ENCODE data around the gene NUDT4.

Gene NUDT4

GRCh38 chr12:93361151-93361919 lies 16.4 kb upstream of the NUDT4 start:
- Histone ChIP-seq H3K79me1 (ENCODE audit: low read length) (no peaks in the 10 kb centered on the region), H3K4me3 (ENCODE audit: low read depth, low read length) (no peak overlapping the region), H3K4me2 (ENCODE audit: low read length) (no peak overlapping the region), H2AK5ac (ENCODE audit: low read length) (no peak overlapping the region), H2AFZ (ENCODE audit: insufficient read depth, low read length, poor library complexity) (no peak overlapping the region), H3K27me3 (ENCODE audit: insufficient read depth, low read length) (no peaks in the 10 kb centered on the region), H3K79me2 (ENCODE audit: control insufficient read depth, insufficient read depth, low read length, poor library complexity) (no peaks in the 10 kb centered on the region), H3K14ac (ENCODE audit: low read length) (no peak overlapping the region), H2BK12ac (ENCODE audit: low read length) (no peak overlapping the region), H3K9ac (ENCODE audit: low read length) (no peak overlapping the region), H4K12ac (ENCODE audit: low read depth, low read length) (no peak overlapping the region), H3K4me1 (ENCODE audit: control insufficient read depth in 1 of 2, insufficient read depth in 2 of 2, low read length in 2 of 2) (no peaks in the 10 kb centered on the region), H3K36me3 (ENCODE audit: control insufficient read depth in 1 of 2, insufficient read depth in 2 of 2, low read length in 2 of 2) (no peaks in the 10 kb centered on the region), H2BK5ac (ENCODE audit: low read depth, low read length, poor library complexity) (no peak overlapping the region), H3K27ac (ENCODE audit: low read depth, low read length) (no peak overlapping the region), H3K18ac (ENCODE audit: low read length) (no peak overlapping the region), H3K4ac (ENCODE audit: low read depth, low read length) (no peak overlapping the region), H3K9me3 (ENCODE audit: insufficient read depth, low read depth, low read length) (no peaks in the 10 kb centered on the region), H2BK120ac (ENCODE audit: insufficient read depth, low read length, poor library complexity) (no peak overlapping the region), H4K8ac (ENCODE audit: low read depth, low read length) (no peak overlapping the region), H3K23ac (ENCODE audit: low read length) (no peak overlapping the region), H4K91ac (ENCODE audit: low read depth, low read length) (no peak overlapping the region)
- WGBS (ENCODE audit: extremely low coverage, insufficient coverage, insufficient read length), result no CpG with 5 or more reads among the region's 5 CpGs
- DNase-seq, result peak; percentile 43 to 46

GRCh38 chr12:93363841-93364297 lies 13.9 kb upstream of the NUDT4 start:
- no peak overlapping the region for H2BK12ac ChIP-seq (ENCODE audit: low read length)
- H3K4me3 ChIP-seq (ENCODE audit: low read depth, low read length), result no peak overlapping the region
- H3K23ac ChIP-seq (ENCODE audit: low read length), result no peak overlapping the region
- no peaks in the 10 kb centered on the region for H3K36me3 ChIP-seq (ENCODE audit: control insufficient read depth in 1 of 2, insufficient read depth in 2 of 2, low read length in 2 of 2)
- DNase-seq, result no peak
- no peak overlapping the region for H4K8ac ChIP-seq (ENCODE audit: low read depth, low read length)
- H4K12ac ChIP-seq (ENCODE audit: low read depth, low read length), result no peak overlapping the region
- H2BK120ac ChIP-seq (ENCODE audit: insufficient read depth, low read length, poor library complexity), result no peak overlapping the region
- no peaks in the 10 kb centered on the region for H3K79me2 ChIP-seq (ENCODE audit: control insufficient read depth, insufficient read depth, low read length, poor library complexity)
- H4K91ac ChIP-seq (ENCODE audit: low read depth, low read length), result no peak overlapping the region
- no peaks in the 10 kb centered on the region for H3K79me1 ChIP-seq (ENCODE audit: low read length)
- H2AFZ ChIP-seq (ENCODE audit: insufficient read depth, low read length, poor library complexity), result no peak overlapping the region
- H3K18ac ChIP-seq (ENCODE audit: low read length), result no peak overlapping the region
- H3K4me1 ChIP-seq (ENCODE audit: control insufficient read depth in 1 of 2, insufficient read depth in 2 of 2, low read length in 2 of 2), result no peaks in the 10 kb centered on the region
- H3K14ac ChIP-seq (ENCODE audit: low read length), result no peak overlapping the region
- H3K9me3 ChIP-seq (ENCODE audit: insufficient read depth, low read depth, low read length), result no peaks in the 10 kb centered on the region
- H3K9ac ChIP-seq (ENCODE audit: low read length), result no peak overlapping the region
- H3K27ac ChIP-seq (ENCODE audit: low read depth, low read length), result no peak overlapping the region
- no CpG with 5 or more reads among the region's 3 CpGs for WGBS (ENCODE audit: extremely low coverage, insufficient coverage, insufficient read length)
- no peak overlapping the region for H3K4me2 ChIP-seq (ENCODE audit: low read length)
- H2AK5ac ChIP-seq (ENCODE audit: low read length), result no peak overlapping the region
- no peak overlapping the region for H3K4ac ChIP-seq (ENCODE audit: low read depth, low read length)
- H3K27me3 ChIP-seq (ENCODE audit: insufficient read depth, low read length), result no peaks in the 10 kb centered on the region
- no peak overlapping the region for H2BK5ac ChIP-seq (ENCODE audit: low read depth, low read length, poor library complexity)

GRCh38 chr12:93365616-93366405 lies 11.9 kb upstream of the NUDT4 start:
- Histone ChIP-seq H3K9ac (ENCODE audit: low read length) (no peak overlapping the region), H3K4me2 (ENCODE audit: low read length) (no peak overlapping the region), H2AK5ac (ENCODE audit: low read length) (no peak overlapping the region), H2BK120ac (ENCODE audit: insufficient read depth, low read length, poor library complexity) (no peak overlapping the region), H4K91ac (ENCODE audit: low read depth, low read length) (no peak overlapping the region), H4K8ac (ENCODE audit: low read depth, low read length) (no peak overlapping the region), H2BK12ac (ENCODE audit: low read length) (no peak overlapping the region), H4K12ac (ENCODE audit: low read depth, low read length) (no peak overlapping the region), H3K4me1 (ENCODE audit: control insufficient read depth in 1 of 2, insufficient read depth in 2 of 2, low read length in 2 of 2) (peaks cover 2 to 3% of the 10 kb centered on the region in 2 experiments), H3K79me1 (ENCODE audit: low read length) (no peaks in the 10 kb centered on the region), H3K18ac (ENCODE audit: low read length) (no peak overlapping the region), H3K36me3 (ENCODE audit: control insufficient read depth in 1 of 2, insufficient read depth in 2 of 2, low read length in 2 of 2) (no peaks in the 10 kb centered on the region), H3K14ac (ENCODE audit: low read length) (no peak overlapping the region), H2AFZ (ENCODE audit: insufficient read depth, low read length, poor library complexity) (no peak overlapping the region), H3K4me3 (ENCODE audit: low read depth, low read length) (no peak overlapping the region), H3K27me3 (ENCODE audit: insufficient read depth, low read length) (no peaks in the 10 kb centered on the region), H3K4ac (ENCODE audit: low read depth, low read length) (no peak overlapping the region), H3K9me3 (ENCODE audit: insufficient read depth, low read depth, low read length) (no peaks in the 10 kb centered on the region), H3K79me2 (ENCODE audit: control insufficient read depth, insufficient read depth, low read length, poor library complexity) (no peaks in the 10 kb centered on the region), H3K27ac (ENCODE audit: low read depth, low read length) (no peak overlapping the region), H2BK5ac (ENCODE audit: low read depth, low read length, poor library complexity) (no peak overlapping the region), H3K23ac (ENCODE audit: low read length) (no peak overlapping the region)
- no peak for DNase-seq
- WGBS (ENCODE audit: extremely low coverage, insufficient coverage, insufficient read length), result no CpG with 5 or more reads among the region's 7 CpGs

- Histone ChIP-seq H4K91ac (ENCODE audit: low read depth, low read length) (no peak overlapping the region), H3K4me3 (ENCODE audit: low read depth, low read length) (no peak overlapping the region), H2BK120ac (ENCODE audit: insufficient read depth, low read length, poor library complexity) (no peak overlapping the region), H2BK12ac (ENCODE audit: low read length) (no peak overlapping the region), H3K4ac (ENCODE audit: low read depth, low read length) (no peak overlapping the region), H3K23ac (ENCODE audit: low read length) (no peak overlapping the region), H3K79me2 (ENCODE audit: control insufficient read depth, insufficient read depth, low read length, poor library complexity) (no peaks in the 10 kb centered on the region), H3K18ac (ENCODE audit: low read length) (no peak overlapping the region), H2AFZ (ENCODE audit: insufficient read depth, low read length, poor library complexity) (no peak overlapping the region), H4K8ac (ENCODE audit: low read depth, low read length) (no peak overlapping the region), H2AK5ac (ENCODE audit: low read length) (no peak overlapping the region), H3K14ac (ENCODE audit: low read length) (no peak overlapping the region), H3K9ac (ENCODE audit: low read length) (no peak overlapping the region), H4K12ac (ENCODE audit: low read depth, low read length) (no peak overlapping the region), H3K4me1 (ENCODE audit: control insufficient read depth in 1 of 2, insufficient read depth in 2 of 2, low read length in 2 of 2) (peaks cover 5% of the 10 kb centered on the region in 2 experiments), H3K36me3 (ENCODE audit: control insufficient read depth in 1 of 2, insufficient read depth in 2 of 2, low read length in 2 of 2) (no peaks in the 10 kb centered on the region), H3K9me3 (ENCODE audit: insufficient read depth, low read depth, low read length) (no peaks in the 10 kb centered on the region), H3K27ac (ENCODE audit: low read depth, low read length) (no peak overlapping the region), H3K79me1 (ENCODE audit: low read length) (no peaks in the 10 kb centered on the region), H3K27me3 (ENCODE audit: insufficient read depth, low read length) (no peaks in the 10 kb centered on the region), H2BK5ac (ENCODE audit: low read depth, low read length, poor library complexity) (no peak overlapping the region), H3K4me2 (ENCODE audit: low read length) (no peak overlapping the region)
- no peak for DNase-seq
- WGBS (ENCODE audit: extremely low coverage, insufficient coverage, insufficient read length), result no CpG with 5 or more reads among the region's 4 CpGs
Observed at GRCh38 chr12:93366422-93366821, 11.3 kb upstream of the NUDT4 start.
